Heart right ventricle (tissue), 16 donors: Measurements from ENCODE around the gene DIP2A. TPM values are rescaled to one million over a fixed set of nuclear protein-coding genes. Genes with fewer than 3 reads are reported as not detected.
"Not testable (repeated sequence)": the region's sequence is repeated elsewhere in the genome, so short reads cannot be mapped to it uniquely, and the experiment has no call there.

Source experiments
- ATAC-seq, 8 donors: fragments of 200-7000 bp; cut with Tn5 transposase; one replicate each; pipeline ENCODE4 v1.9.1; 2020; ENCODE audit warnings: mild to moderate bottlenecking in 8 of 8, moderate library complexity in 8 of 8, moderate number of reproducible peaks in 1 of 8
- DNase-seq, 2 donors: peaks; one replicate each; pipeline ENCODE4 v3.0.0-alpha.2; 2020
- H3K27ac ChIP-seq, 10 donors: fragments of 200-600 bp; sonication (generic) in 2 of 10; one replicate each; pipeline versions ENCODE4 v1.5.0 to v1.8.0; 2020 to 2022; ENCODE audit warnings: mild to moderate bottlenecking in 3 of 10
- H3K27me3 ChIP-seq, 7 donors: fragments of 200-600 bp; one replicate each; pipeline ENCODE4 v1.8.0; 2021 to 2022; ENCODE audit warnings: mild to moderate bottlenecking in 2 of 7
- H3K36me3 ChIP-seq, 9 donors: fragments of 200-600 bp; sonication (generic) in 1 of 9; one replicate each; pipeline versions ENCODE4 v1.5.0 to v1.8.0; 2020 to 2022; ENCODE audit warnings: mild to moderate bottlenecking in 2 of 9
- H3K4me1 ChIP-seq, 9 donors: fragments of 200-600 bp; sonication (generic) in 1 of 9; one replicate each; pipeline versions ENCODE4 v1.5.0 to v1.8.0; 2020 to 2022; ENCODE audit warnings: mild to moderate bottlenecking in 4 of 9
- H3K4me3 ChIP-seq, 10 donors: fragments of 200-600 bp; sonication (generic) in 2 of 10; one replicate each; pipeline versions ENCODE4 v1.5.0 to v1.8.0; 2020 to 2022; ENCODE audit warnings: mild to moderate bottlenecking in 7 of 10, moderate library complexity in 2 of 10
- H3K9me3 ChIP-seq, 11 donors: fragments of 200-600 bp in 10 of 11; sonication (generic) in 2 of 11; one replicate each; pipeline versions ENCODE4 v1.5.0 to v1.8.0; 2013 to 2022; ENCODE audit warnings: mild to moderate bottlenecking in 2 of 11, control low read depth in 1 of 11, moderate library complexity in 1 of 11
- CTCF ChIP-seq, 9 donors: fragments of 200-600 bp; sonication (generic) in 2 of 9; IDR thresholded peaks; one replicate each; pipeline versions ENCODE4 v1.5.0 to v1.8.0; 2021 to 2022; ENCODE audit warnings: antibody characterized with exemption in 9 of 9, mild to moderate bottlenecking in 5 of 9, moderate library complexity in 1 of 9
- WGBS, 2 donors: extraction: QIAGEN DNeasy Blood & Tissue Kit; methylation state at CpG; one replicate each; pipeline ENCODE4 v1.1.7; 2013; ENCODE audit warnings: inconsistent platforms in 1 of 2; 5-methylcytosine and 5-hydroxymethylcytosine counted together
- intact Hi-C, 10 donors: fragments of 100-400 bp; cut with DNase I; formaldehyde crosslinking; loops; one replicate each; pipeline versions ENCODE4 v1.11.1 to v1.14.2; 2022
- polyA plus RNA-seq, 2 donors: library from polyadenylated mRNA; stranded (reverse); fragments of 200-250 nt; gene quantifications; one replicate each; pipeline ENCODE4 v1.2.3, GENCODE V29; 2013
- total RNA-seq, 10 donors: library from RNA; stranded (reverse); fragmentation: NEBNext Ultra II Directional in 3 of 10; extraction: Animal tissue kit (Norgen Biotek cat#: 25700) in 3 of 10; gene quantifications; one replicate each; pipeline versions ENCODE4 v1.2.1 to v1.2.4, GENCODE V29; 2021 to 2023
- donor health status: Arrhythmogenic right ventricular cardiomyopathy.
- donor health status: ischemic (EF 13 %, LVEDD 7.1; RV severe dilation, severe dysfunction).
- donor health status: healthy with polysubstance abuse.
- donor health status: DM: no; HTN: yes; CAD: no.
- donor health status: DM: no; HTN: no; CAD: no.
- donor health status: ischemic (EF 25% LVEDD 6.9; RV normal size, moderate dysfunction).
- donor health status: ischemic (EF 25% LVEDD 5.7; RV mildly dilated, moderate dysfunction).
- donor health status: healthy.
- donor health status: DM: yes; HTN: yes; CAD: no.
- donor health status: Ischemic cardiomyopathy.
- donor health status: ischemic (EF 35%, LVEDD 5.7; RV mildly dilated, moderate dysfunction).
- donor health status: nonischemic (EF 11% LVEDD 7.7; RV severe dilation, severe dysfunction).
- donor health status: DM: yes; HTN: yes; CAD: no.
- donor health status: PGD.
- donor health status: ischemic (EF 29% LVEDD 5.4; RV normal size, mild dysfunction).
- donor health status: nonischemic (EF 23%, LVEDD 6.1; RV moderate dilation, normal function).

DIP2A gene
- total and polyA plus RNA-seq, 12 donors = 9.4 to 45.2 (median 22.9) TPM

GRCh38 chr21:46570119-46570518 lies 111.4 kb downstream of the DIP2A start:
- WGBS, 2 donors = 46 to 54% methylated on average over 2 of the region's 2 CpGs
- peak overlapping the region in 6 of 10 donors; percentile 45 to 68 (median 58) for H3K27ac ChIP-seq

GRCh38 chr21:46570631-46571030 lies 111.9 kb downstream of the DIP2A start:
- no peak for DNase-seq
- ATAC-seq = no peak
- H3K4me1 ChIP-seq = peaks cover 0 to 17% (median 6%) of the 10 kb centered on the region in 9 donors
- no peak overlapping the region for H3K4me3 ChIP-seq
- H3K27ac ChIP-seq = peak overlapping the region in 7 of 10 donors; percentile 11 to 68 (median 57)
- peaks cover 0 to 26% (median 3%) of the 10 kb centered on the region in 11 donors for H3K9me3 ChIP-seq
- intact Hi-C loops = no loop called here
- TF ChIP-seq CTCF (IDR thresholded peaks at IDR 0.05) = no peak
- peaks cover 0 to 80% (median 49%) of the 10 kb centered on the region in 9 donors for H3K36me3 ChIP-seq
- H3K27me3 ChIP-seq = no peaks in the 10 kb centered on the region

More at GRCh38 chr21:46570119-46570518, 111.4 kb downstream of the DIP2A start:
- Histone ChIP-seq H3K27me3 (no peaks in the 10 kb centered on the region), H3K4me3 (no peak overlapping the region), H3K9me3 (peaks cover 0 to 26% (median 3%) of the 10 kb centered on the region in 11 donors), H3K36me3 (peaks cover 0 to 85% (median 52%) of the 10 kb centered on the region in 9 donors), H3K4me1 (peaks cover 0 to 12% (median 6%) of the 10 kb centered on the region in 9 donors)
- ATAC-seq (peak; percentile 64 to 88 (median 74)), DNase-seq (no peak)
- intact Hi-C loops = no loop called here
- no peak for TF ChIP-seq CTCF (IDR thresholded peaks at IDR 0.05)

GRCh38 chr21:46572850-46573249 lies 114.2 kb downstream of the DIP2A start:
- DNase-seq (no peak), ATAC-seq (no peak)
- no peak overlapping the region for H3K4me3 ChIP-seq
- no peaks in the 10 kb centered on the region for H3K27me3 ChIP-seq
- H3K36me3 ChIP-seq = peaks cover 0 to 58% (median 27%) of the 10 kb centered on the region in 9 donors
- WGBS, 2 donors = 97 to 100% methylated on average over 1 of the region's 1 CpG
- intact Hi-C loops = no loop called here
- peaks cover 0 to 18% (median 2%) of the 10 kb centered on the region in 9 donors for H3K4me1 ChIP-seq
- no peak overlapping the region for H3K27ac ChIP-seq
- H3K9me3 ChIP-seq = peaks cover 0 to 37% (median 9%) of the 10 kb centered on the region in 11 donors
- TF ChIP-seq CTCF (IDR thresholded peaks at IDR 0.05) = no peak

GRCh38 chr21:46577786-46578185 lies 119.1 kb downstream of the DIP2A start:
- ATAC-seq, intact Hi-C loops, H3K4me3 ChIP-seq, H3K4me1 ChIP-seq, H3K27ac ChIP-seq, DNase-seq, H3K27me3 ChIP-seq: not testable (repeated sequence)
- peaks cover 0 to 44% (median 9%) of the 10 kb centered on the region in 9 donors for H3K36me3 ChIP-seq
- 92 to 97% methylated on average over 5 of the region's 5 CpGs for WGBS, 2 donors
- H3K9me3 ChIP-seq = peaks cover 0 to 71% (median 22%) of the 10 kb centered on the region in 11 donors

- peaks cover 0 to 78% (median 22%) of the 10 kb centered on the region in 11 donors for H3K9me3 ChIP-seq
- H3K27ac ChIP-seq, H3K27me3 ChIP-seq, H3K4me1 ChIP-seq, DNase-seq, H3K4me3 ChIP-seq, intact Hi-C loops, ATAC-seq: not testable (repeated sequence)
- WGBS, 2 donors = 94 to 96% methylated on average over 2 of the region's 2 CpGs
- peaks cover 0 to 38% (median 6%) of the 10 kb centered on the region in 9 donors for H3K36me3 ChIP-seq
Measured at GRCh38 chr21:46579394-46579793, 120.7 kb downstream of the DIP2A start.
